H1 (cell line): ENCODE measurements around the gene CREBL2. TPM values are rescaled to one million over a fixed set of nuclear protein-coding genes. Genes with fewer than 3 reads are reported as not detected.

Experiments
- NRF1 ChIP-seq: IDR thresholded peaks from 2 replicates; pipeline ENCODE4 v1.6.1; 2011; ENCODE audit warnings: mild to moderate bottlenecking, low read depth, low read length, improper control_type of control experiment
- polyA plus RNA-seq, 7 experiments: library from polyadenylated mRNA; depleted of rRNA in 3 of 7; stranded (reverse) in 5 of 7; unstranded in 2 of 7; fragments of >200 nt in 5 of 7; fragments of 200-250 nt in 2 of 7; gene quantifications; 1 replicate in 5 of 7; 2 replicates in 1 of 7; 4 replicates in 1 of 7; pipeline versions ENCODE4 v1.2.1 to v1.2.3, GENCODE V29; 2011 to 2013; ENCODE audit warnings: missing spikeins in 2 of 7, mixed read lengths in 2 of 7
- total RNA-seq: library from RNA; stranded (reverse); fragmentation: NEBNext Ultra II Directional; extraction: Animal tissue kit (Norgen Biotek cat#: 25700); gene quantifications from 2 replicates; pipeline ENCODE4 v1.2.1, GENCODE V29; 2021
- TF ChIP-seq, protein P1 (sequence below): fragments of 300-600 bp; sonication (generic); IDR thresholded peaks from 2 replicates; pipeline ENCODE4 v1.7.1; 2012; ENCODE audit warnings: low read length, moderate library complexity, mild to moderate bottlenecking, inconsistent platforms; ENCODE audit not compliant: insufficient replicate concordance

CREBL2 gene
- total and polyA plus RNA-seq, 2 of the 8 experiments (the other 6 are each of a cell fraction or from before 2014, with no cell fraction given), result 9.8 to 18.3 TPM

DNA sequence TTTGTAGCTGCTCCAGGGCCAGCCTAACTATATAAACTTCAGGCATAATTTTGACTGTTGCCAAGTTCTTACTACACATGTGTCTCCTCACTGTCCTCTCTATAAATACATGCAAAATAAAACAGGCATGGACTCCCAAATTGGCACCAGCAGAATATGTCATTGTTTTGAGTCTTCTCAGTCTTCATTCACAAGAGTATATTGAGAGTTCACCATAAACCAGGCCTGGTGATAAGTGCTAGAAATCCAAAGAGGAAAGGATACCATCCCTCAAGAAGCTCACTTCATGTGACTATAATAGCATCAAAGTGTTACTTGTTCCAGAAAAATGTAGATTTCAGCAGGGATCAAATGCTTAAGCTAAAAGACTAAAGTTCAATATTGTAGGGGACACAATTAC, 70.6 kb downstream of the CREBL2 start (continued):
- TF ChIP-seq, protein P1, sequence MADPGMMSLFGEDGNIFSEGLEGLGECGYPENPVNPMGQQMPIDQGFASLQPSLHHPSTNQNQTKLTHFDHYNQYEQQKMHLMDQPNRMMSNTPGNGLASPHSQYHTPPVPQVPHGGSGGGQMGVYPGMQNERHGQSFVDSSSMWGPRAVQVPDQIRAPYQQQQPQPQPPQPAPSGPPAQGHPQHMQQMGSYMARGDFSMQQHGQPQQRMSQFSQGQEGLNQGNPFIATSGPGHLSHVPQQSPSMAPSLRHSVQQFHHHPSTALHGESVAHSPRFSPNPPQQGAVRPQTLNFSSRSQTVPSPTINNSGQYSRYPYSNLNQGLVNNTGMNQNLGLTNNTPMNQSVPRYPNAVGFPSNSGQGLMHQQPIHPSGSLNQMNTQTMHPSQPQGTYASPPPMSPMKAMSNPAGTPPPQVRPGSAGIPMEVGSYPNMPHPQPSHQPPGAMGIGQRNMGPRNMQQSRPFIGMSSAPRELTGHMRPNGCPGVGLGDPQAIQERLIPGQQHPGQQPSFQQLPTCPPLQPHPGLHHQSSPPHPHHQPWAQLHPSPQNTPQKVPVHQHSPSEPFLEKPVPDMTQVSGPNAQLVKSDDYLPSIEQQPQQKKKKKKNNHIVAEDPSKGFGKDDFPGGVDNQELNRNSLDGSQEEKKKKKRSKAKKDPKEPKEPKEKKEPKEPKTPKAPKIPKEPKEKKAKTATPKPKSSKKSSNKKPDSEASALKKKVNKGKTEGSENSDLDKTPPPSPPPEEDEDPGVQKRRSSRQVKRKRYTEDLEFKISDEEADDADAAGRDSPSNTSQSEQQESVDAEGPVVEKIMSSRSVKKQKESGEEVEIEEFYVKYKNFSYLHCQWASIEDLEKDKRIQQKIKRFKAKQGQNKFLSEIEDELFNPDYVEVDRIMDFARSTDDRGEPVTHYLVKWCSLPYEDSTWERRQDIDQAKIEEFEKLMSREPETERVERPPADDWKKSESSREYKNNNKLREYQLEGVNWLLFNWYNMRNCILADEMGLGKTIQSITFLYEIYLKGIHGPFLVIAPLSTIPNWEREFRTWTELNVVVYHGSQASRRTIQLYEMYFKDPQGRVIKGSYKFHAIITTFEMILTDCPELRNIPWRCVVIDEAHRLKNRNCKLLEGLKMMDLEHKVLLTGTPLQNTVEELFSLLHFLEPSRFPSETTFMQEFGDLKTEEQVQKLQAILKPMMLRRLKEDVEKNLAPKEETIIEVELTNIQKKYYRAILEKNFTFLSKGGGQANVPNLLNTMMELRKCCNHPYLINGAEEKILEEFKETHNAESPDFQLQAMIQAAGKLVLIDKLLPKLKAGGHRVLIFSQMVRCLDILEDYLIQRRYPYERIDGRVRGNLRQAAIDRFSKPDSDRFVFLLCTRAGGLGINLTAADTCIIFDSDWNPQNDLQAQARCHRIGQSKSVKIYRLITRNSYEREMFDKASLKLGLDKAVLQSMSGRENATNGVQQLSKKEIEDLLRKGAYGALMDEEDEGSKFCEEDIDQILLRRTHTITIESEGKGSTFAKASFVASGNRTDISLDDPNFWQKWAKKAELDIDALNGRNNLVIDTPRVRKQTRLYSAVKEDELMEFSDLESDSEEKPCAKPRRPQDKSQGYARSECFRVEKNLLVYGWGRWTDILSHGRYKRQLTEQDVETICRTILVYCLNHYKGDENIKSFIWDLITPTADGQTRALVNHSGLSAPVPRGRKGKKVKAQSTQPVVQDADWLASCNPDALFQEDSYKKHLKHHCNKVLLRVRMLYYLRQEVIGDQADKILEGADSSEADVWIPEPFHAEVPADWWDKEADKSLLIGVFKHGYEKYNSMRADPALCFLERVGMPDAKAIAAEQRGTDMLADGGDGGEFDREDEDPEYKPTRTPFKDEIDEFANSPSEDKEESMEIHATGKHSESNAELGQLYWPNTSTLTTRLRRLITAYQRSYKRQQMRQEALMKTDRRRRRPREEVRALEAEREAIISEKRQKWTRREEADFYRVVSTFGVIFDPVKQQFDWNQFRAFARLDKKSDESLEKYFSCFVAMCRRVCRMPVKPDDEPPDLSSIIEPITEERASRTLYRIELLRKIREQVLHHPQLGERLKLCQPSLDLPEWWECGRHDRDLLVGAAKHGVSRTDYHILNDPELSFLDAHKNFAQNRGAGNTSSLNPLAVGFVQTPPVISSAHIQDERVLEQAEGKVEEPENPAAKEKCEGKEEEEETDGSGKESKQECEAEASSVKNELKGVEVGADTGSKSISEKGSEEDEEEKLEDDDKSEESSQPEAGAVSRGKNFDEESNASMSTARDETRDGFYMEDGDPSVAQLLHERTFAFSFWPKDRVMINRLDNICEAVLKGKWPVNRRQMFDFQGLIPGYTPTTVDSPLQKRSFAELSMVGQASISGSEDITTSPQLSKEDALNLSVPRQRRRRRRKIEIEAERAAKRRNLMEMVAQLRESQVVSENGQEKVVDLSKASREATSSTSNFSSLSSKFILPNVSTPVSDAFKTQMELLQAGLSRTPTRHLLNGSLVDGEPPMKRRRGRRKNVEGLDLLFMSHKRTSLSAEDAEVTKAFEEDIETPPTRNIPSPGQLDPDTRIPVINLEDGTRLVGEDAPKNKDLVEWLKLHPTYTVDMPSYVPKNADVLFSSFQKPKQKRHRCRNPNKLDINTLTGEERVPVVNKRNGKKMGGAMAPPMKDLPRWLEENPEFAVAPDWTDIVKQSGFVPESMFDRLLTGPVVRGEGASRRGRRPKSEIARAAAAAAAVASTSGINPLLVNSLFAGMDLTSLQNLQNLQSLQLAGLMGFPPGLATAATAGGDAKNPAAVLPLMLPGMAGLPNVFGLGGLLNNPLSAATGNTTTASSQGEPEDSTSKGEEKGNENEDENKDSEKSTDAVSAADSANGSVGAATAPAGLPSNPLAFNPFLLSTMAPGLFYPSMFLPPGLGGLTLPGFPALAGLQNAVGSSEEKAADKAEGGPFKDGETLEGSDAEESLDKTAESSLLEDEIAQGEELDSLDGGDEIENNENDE, result no peak
- no peak for TF ChIP-seq NRF1
